COLO829 (cell line): Measurements from ENCODE around the gene HSBP1L1.

Experiments used
- DNase-seq: peaks from one replicate; pipeline ENCODE4 v3.0.0; 2012; ENCODE audit warnings: low spot score

HSBP1L1 gene

GRCh38 chr18:79964330-79965118, at the start of gene HSBP1L1:
TSS of gene HSBP1L1 (plus strand) at chr18:79964643. CDS start at chr18:79964736, 93 bp downstream.
- no peak for DNase-seq

- DNase-seq: no peak
These were observed 49.0 kb upstream of the HSBP1L1 start for GRCh38 chr18:79915161-79916127.

- DNase-seq: no peak
These were observed 48.3 kb upstream of the HSBP1L1 start for GRCh38 chr18:79916128-79916494.

GRCh38 chr18:79916546-79917168, 47.8 kb upstream of the HSBP1L1 start:
- DNase-seq: no peak

- DNase-seq: no peak
These were observed 47.1 kb upstream of the HSBP1L1 start for GRCh38 chr18:79917169-79917852.

GRCh38 chr18:79917853-79918614, 46.4 kb upstream of the HSBP1L1 start:
- DNase-seq: no peak

- no peak for DNase-seq
These were observed 45.8 kb upstream of the HSBP1L1 start for GRCh38 chr18:79918615-79919011.

GRCh38 chr18:79919089-79919488, 45.4 kb upstream of the HSBP1L1 start:
- DNase-seq: no peak

- DNase-seq: no peak
These were observed 42.2 kb upstream of the HSBP1L1 start for GRCh38 chr18:79921984-79922965.

GRCh38 chr18:79922971-79923411, 41.5 kb upstream of the HSBP1L1 start:
- DNase-seq: no peak

GRCh38 chr18:79923896-79924585, 40.4 kb upstream of the HSBP1L1 start:
- DNase-seq: no peak

- DNase-seq: no peak
These were observed 39.4 kb upstream of the HSBP1L1 start for GRCh38 chr18:79924814-79925731.

GRCh38 chr18:79926306-79926705, 38.1 kb upstream of the HSBP1L1 start:
- no peak for DNase-seq

- DNase-seq: no peak
These were observed 37.5 kb upstream of the HSBP1L1 start for GRCh38 chr18:79926715-79927606.

- DNase-seq: no peak
These were observed 36.6 kb upstream of the HSBP1L1 start for GRCh38 chr18:79927607-79928562.

GRCh38 chr18:79928563-79928960, 35.9 kb upstream of the HSBP1L1 start:
- DNase-seq: no peak
